Measurements from ENCODE around the gene HELLS. TPM values are rescaled to one million over a fixed set of nuclear protein-coding genes. Genes with fewer than 3 reads are reported as not detected.
"Not testable (repeated sequence)": the region's sequence is repeated elsewhere in the genome, so short reads cannot be mapped to it uniquely, and the experiment has no call there.

Gene HELLS
- total RNA-seq, 2 donors from 2014 or later = 9.8 to 18.4 TPM

DNA sequence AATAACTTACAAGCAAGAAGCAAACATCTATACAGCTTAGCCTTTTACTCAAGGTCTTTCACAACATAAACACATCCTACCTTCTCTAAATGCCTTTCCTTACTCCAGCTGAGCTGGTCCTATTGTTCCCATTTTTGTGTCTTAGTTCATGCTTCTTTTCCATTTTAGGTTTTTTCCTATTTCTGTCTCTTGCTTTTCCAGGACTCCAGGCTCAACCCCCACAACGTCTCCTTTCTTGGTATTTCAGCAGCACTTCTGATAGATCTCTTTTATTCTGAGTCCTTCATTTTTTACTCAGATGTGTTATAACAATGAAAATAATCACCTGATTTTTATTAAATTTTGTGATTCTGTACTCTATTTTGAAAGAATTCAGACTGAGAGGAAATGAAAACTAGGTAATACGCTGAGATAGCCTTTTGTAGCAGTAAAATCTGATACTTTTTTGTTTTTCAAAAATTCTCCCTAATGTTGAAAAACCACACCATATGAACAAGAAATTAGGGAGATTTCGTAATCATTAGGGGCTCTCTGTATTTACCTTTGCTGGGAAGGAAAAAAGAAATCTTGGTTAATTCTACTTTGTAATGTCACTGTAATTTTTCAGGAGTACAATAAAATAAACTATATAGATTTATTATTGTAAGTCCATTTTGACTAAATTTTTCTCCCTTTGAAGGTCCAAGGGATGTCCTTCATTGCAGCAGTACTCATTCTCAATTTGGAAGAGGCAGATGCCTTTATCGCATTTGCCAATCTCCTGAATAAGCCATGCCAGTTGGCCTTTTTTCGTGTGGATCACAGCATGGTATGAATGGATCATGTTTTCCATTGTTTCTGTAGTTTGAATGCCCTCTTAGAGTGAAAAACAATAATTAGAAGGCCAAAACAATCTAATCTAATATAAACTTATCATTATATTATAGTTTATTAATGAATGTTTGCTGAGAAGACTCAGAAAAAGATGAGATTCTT lies 24.0 kb upstream of the HELLS start:
- Histone ChIP-seq H3K36me3 (no peaks in the 10 kb centered on the region), H3K4me1 (replicated peaks) (no peaks in the 10 kb centered on the region), H3K27ac (no peak overlapping the region), H3K27me3 (replicated peaks; ENCODE audit: insufficient read depth) (no peaks in the 10 kb centered on the region), H3K4me3 (no peak overlapping the region), H3K9me3 (no peaks in the 10 kb centered on the region)
- 85% methylated on average over 5 of the region's 5 CpGs for WGBS
- TF ChIP-seq, protein P1, sequence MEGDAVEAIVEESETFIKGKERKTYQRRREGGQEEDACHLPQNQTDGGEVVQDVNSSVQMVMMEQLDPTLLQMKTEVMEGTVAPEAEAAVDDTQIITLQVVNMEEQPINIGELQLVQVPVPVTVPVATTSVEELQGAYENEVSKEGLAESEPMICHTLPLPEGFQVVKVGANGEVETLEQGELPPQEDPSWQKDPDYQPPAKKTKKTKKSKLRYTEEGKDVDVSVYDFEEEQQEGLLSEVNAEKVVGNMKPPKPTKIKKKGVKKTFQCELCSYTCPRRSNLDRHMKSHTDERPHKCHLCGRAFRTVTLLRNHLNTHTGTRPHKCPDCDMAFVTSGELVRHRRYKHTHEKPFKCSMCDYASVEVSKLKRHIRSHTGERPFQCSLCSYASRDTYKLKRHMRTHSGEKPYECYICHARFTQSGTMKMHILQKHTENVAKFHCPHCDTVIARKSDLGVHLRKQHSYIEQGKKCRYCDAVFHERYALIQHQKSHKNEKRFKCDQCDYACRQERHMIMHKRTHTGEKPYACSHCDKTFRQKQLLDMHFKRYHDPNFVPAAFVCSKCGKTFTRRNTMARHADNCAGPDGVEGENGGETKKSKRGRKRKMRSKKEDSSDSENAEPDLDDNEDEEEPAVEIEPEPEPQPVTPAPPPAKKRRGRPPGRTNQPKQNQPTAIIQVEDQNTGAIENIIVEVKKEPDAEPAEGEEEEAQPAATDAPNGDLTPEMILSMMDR (IDR thresholded peaks at IDR 0.05) = no peak
- TF ChIP-seq POLR2A (IDR thresholded peaks at IDR 0.05) = no peak
- DNase-seq (ENCODE audit: low spot score) = no peak
- intact Hi-C loops (cut with DNase I) = no loop called here

DNA sequence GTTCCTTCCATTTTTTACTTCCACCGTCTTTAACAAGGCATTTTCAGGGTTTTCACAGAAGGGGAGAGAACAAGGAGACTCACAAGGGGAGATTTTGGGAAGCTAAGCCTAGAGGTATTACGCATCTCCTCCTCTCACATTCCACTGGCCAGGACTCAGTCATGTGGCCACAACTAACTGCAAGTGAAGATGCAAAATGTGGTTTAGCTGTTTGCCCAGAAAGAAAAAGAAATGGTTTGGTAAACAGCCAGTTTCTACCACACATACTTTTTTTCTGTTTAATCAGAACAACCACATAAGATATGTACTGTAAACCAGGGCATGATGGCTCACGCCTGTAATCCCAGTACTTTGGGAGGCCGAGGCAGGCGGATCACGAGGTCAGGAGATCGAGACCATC lies 21.4 kb upstream of the HELLS start:
- Histone ChIP-seq H3K4me1 (replicated peaks) (no peaks in the 10 kb centered on the region), H3K4me3 (no peak overlapping the region), H3K27me3 (replicated peaks; ENCODE audit: insufficient read depth) (no peaks in the 10 kb centered on the region), H3K9me3 (no peaks in the 10 kb centered on the region), H3K27ac (no peak overlapping the region), H3K36me3 (no peaks in the 10 kb centered on the region)
- intact Hi-C loops (cut with DNase I) = no loop called here
- no peak for TF ChIP-seq POLR2AphosphoS5 (IDR thresholded peaks at IDR 0.05)
- no peak for TF ChIP-seq POLR2A (IDR thresholded peaks at IDR 0.05)
- TF ChIP-seq, protein P1 (IDR thresholded peaks at IDR 0.05) = no peak
- no peak for DNase-seq (ENCODE audit: low spot score)
- WGBS = 91% methylated on average over 7 of the region's 7 CpGs

GRCh38 chr10:94524711-94525110 lies 20.9 kb upstream of the HELLS start:
- Histone ChIP-seq H3K36me3 (no peaks in the 10 kb centered on the region), H3K27ac (no peak overlapping the region), H3K27me3 (replicated peaks; ENCODE audit: insufficient read depth) (no peaks in the 10 kb centered on the region), H3K4me1 (replicated peaks) (no peaks in the 10 kb centered on the region), H3K4me3 (no peak overlapping the region), H3K9me3 (no peaks in the 10 kb centered on the region)
- 97% methylated on average over 5 of the region's 5 CpGs for WGBS
- no peak for DNase-seq (ENCODE audit: low spot score)
- intact Hi-C loops (cut with DNase I) = no loop called here
- no peak for TF ChIP-seq POLR2AphosphoS5 (IDR thresholded peaks at IDR 0.05)
- TF ChIP-seq, protein P1 (IDR thresholded peaks at IDR 0.05) = no peak
- no peak for TF ChIP-seq POLR2A (IDR thresholded peaks at IDR 0.05)

DNA sequence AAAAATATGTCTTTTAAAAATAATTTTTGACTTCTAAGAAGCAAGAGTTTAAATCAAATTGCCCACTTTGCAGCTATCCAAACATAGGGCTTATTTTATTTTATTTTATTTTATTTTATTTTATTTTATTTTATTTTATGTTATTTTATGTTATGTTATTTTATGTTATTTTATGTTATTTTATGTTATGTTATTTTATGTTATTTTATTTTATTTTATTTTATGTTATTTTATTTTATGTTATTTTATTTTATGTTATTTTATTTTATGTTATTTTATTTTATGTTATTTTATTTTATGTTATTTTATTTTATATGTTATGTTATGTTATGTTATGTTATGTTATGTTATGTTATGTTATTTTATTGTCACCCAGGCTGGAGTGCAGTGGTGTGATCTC lies 14.0 kb upstream of the HELLS start:
- H3K27me3 ChIP-seq (replicated peaks; ENCODE audit: insufficient read depth); H3K36me3 ChIP-seq; H3K4me1 ChIP-seq (replicated peaks); H3K4me3 ChIP-seq; DNase-seq (ENCODE audit: low spot score); H3K9me3 ChIP-seq; H3K27ac ChIP-seq; intact Hi-C loops (cut with DNase I): not testable (repeated sequence)

- DNase-seq (ENCODE audit: low spot score) = no peak
- intact Hi-C loops (cut with DNase I) = no loop called here
- Histone ChIP-seq H3K27me3 (replicated peaks; ENCODE audit: insufficient read depth) (no peaks in the 10 kb centered on the region), H3K4me1 (replicated peaks) (no peaks in the 10 kb centered on the region), H3K4me3 (no peak overlapping the region), H3K27ac (no peak overlapping the region), H3K9me3 (no peaks in the 10 kb centered on the region), H3K36me3 (no peaks in the 10 kb centered on the region)
- TF ChIP-seq, protein P1 (IDR thresholded peaks at IDR 0.05) = no peak
- TF ChIP-seq POLR2AphosphoS5 (IDR thresholded peaks at IDR 0.05) (no peak), POLR2A (IDR thresholded peaks at IDR 0.05) (no peak)
- WGBS = 100% methylated on average over 1 of the region's 1 CpG
Observed at GRCh38 chr10:94533027-94533426, 12.6 kb upstream of the HELLS start.

DNA sequence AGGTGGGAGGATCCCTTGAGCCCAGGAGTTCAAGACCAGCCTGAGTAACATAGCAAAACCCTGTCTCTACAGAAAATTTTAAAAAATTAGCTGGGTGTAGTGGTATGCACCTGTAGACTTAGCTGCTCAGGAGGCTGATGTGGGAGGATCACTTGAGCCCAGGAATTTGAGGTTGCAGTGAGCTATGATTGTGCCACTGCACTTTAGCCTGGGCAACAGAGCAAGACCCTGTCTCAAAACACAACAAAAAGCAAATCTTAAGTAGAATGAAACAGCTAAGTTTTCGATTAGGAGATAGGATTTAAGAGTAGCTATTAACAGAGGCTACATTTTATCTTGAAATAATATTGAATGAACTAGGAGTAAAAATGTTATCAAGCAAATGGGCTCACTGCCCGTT lies 3.3 kb upstream of the HELLS start:
- H3K4me3 ChIP-seq; H3K36me3 ChIP-seq; H3K9me3 ChIP-seq; H3K4me1 ChIP-seq (replicated peaks); DNase-seq (ENCODE audit: low spot score); intact Hi-C loops (cut with DNase I); H3K27me3 ChIP-seq (replicated peaks; ENCODE audit: insufficient read depth); H3K27ac ChIP-seq: not testable (repeated sequence)
- WGBS = 73% methylated on average over 2 of the region's 2 CpGs
